Activated effector memory CD4-positive, alpha-beta T cell treated with anti-CD3 and anti-CD28 coated beads, Interleukin-2, amount 50 U/mL, for 16 hours (primary cell): ENCODE results near the gene SMIM17.
A peak's percentile ranks its signal among the peaks of the same experiment; 100 is the strongest.
"Not testable (repeated sequence)": the region's sequence is repeated elsewhere in the genome, so short reads cannot be mapped to it uniquely, and the experiment has no call there.

Experiments
- DNase-seq: peaks from one replicate; pipeline ENCODE4 v3.0.0-alpha.2; 2020

Gene SMIM17

GRCh38 chr19:56661248-56661647 is 18.3 kb downstream of the SMIM17 start:
- DNase-seq: no peak

DNA sequence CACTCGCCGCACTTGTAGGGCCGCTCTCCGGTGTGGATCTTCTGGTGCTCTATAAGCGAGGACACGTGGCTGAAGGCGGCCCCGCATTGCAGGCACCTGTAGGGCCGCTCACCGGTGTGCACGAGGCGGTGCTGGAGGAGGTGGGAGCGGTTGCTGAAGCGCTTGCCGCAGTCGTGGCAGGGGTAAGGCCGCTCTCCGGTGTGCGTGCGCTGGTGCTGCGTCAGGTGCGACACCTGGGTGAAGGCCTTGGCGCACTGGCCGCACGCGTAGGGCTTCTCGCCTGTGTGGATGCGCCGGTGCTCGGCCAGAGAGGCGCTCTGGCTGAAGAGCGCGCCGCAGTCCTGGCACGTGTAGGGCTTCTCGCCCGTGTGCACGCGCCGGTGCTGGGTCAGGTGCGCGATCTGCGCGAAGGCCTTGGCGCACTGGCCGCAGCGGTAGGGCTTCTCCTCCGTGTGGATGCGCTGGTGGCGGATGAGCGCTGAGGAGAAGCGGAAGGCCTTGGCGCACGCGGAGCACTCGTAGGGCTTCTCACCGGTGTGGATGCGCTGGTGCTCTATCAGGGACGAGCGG is 21.1 kb downstream of the SMIM17 start:
- no peak for DNase-seq

GRCh38 chr19:56664511-56664910 is 21.6 kb downstream of the SMIM17 start:
- DNase-seq: no peak

DNA sequence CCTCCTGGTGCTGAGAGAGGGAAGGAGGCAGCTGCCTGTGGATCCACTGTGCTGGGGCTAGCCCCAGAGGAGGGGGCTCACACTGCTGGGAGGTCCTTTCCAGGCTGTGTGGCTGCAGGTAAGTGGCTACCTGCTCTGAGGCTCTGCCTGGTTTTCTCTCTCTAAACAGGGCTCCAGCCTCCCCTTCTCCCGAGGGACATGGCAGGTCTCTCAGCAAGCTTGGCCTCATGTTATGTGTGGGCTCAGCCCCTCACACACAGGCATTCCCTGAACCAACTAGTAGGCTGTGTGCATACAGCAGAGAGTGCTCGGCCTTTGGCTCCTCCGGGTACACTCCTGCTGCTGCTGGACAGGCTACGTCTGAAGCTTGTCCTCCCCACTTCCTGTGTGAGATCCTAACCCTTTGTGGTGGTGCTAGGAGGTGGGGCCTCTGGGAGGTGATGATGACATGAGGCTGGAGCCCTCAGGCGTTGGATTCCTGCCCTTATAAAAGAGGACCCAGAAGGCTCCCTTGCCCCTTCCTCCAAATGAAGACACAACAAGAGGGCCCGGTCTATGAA is 24.4 kb downstream of the SMIM17 start:
- no peak for DNase-seq

DNA sequence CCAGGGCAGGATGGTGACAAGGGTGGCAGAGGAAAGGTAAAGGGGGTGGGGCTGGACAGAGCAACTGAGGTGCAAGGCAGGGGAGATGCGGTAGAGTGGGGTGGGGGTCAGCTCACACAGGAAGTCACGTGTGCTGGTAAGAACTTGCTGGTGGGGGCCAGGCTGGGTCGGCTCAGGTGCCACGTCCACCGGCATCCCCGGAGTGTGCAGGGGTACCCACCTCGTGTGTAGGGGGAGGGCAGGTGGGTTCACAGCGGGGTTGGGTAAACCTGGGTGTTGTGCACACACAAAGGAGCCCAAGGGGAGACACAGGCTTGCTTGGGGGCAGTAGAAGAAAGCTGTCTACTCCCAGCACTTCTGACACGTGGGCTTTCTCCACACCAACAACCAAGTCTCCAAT is 25.7 kb downstream of the SMIM17 start:
- DNase-seq: no peak

- no peak for DNase-seq
Observed at GRCh38 chr19:56670401-56670960, 27.5 kb downstream of the SMIM17 start.

GRCh38 chr19:56670961-56671612 is 28.1 kb downstream of the SMIM17 start:
- DNase-seq: no peak

- peak; percentile 92 for DNase-seq
Observed at GRCh38 chr19:56671613-56671994, 28.6 kb downstream of the SMIM17 start, which contains the start of gene ZNF835. Gene ZNF835, minus strand, starts transcription at chr19:56671757. Its CDS starts 6,559 bp downstream, at chr19:56665198.

DNA sequence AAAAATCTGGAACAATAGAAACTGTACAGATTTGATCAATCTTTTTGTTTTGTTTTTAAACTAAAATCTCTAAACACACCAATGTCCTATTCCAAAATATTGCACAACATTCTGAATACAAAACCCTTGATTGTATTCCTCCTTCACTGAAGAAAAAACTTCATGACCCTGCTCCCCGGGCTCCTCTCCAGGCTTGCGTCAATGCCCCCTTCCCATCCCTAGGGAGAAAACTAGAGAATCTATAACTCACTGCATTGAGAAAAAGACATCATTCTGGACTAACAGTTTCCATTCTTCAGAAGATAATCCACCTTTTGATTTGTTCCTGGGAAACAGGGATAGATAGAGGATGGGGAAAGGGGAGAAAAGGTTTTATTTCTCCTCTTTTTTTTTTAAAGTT is 29.7 kb downstream of the SMIM17 start:
- not testable (repeated sequence) for DNase-seq

DNA sequence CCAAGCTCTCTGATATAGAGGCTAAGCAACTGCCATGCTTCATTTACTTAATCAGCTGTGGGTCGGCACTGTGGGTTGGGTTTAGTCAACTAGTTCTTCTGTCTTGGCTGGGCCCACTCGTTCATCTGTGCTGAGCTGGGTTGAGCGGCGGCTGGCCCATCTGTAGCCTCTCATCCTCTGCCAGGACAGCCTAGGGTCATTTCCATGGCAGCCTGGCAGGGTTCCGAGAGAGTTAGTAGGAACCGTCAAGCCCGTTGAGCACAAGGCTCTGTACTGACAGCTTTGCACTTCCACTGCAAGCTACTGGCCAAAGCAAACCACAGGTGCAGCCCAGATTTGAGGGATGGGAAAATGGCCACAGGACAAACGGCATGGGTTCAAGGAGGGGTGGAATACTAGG is 35.2 kb downstream of the SMIM17 start:
- no peak for DNase-seq

- no peak for DNase-seq
Observed at GRCh38 chr19:56681702-56682101, 38.7 kb downstream of the SMIM17 start.

DNA sequence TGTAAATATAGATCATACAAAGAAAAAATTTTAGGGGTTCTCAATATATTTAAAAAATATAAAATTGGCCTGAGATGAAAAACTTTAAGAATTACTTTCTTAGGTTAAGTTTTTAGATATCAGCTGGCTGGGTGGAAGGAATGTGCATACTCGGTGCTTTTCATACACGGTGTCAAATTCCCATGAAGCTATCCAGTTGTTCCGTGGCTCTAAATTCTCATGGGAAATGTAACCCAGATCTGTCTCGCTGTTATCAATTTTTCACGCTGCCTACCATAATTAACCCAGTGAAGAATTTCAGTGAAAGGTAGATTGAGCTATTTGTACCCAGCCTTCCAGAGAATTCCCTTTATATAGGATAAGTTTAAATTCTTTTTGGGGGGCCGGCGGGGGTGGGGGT is 40.2 kb downstream of the SMIM17 start:
- DNase-seq: no peak

- no peak for DNase-seq
Observed at GRCh38 chr19:56687031-56687430, 44.1 kb downstream of the SMIM17 start.

DNA sequence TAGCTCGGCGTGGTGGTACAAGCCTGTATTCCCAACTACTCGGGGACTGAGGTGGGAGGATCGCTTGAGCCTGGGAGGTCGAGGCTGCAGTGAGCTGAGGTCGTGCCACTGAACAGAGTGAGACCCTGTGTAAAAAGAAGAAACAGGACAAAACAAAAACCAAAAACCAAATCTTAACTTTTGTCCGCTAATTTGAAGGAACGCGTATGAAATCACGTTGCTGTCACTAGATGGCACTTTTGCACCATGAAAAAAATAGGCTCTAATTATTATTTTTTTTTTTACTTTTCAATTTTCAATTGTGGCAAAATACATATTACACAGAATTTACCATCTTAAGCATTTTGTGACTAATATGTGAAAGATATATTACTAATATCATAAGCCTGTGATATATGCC is 46.2 kb downstream of the SMIM17 start:
- no peak for DNase-seq

GRCh38 chr19:56690670-56691069 is 47.7 kb downstream of the SMIM17 start:
- no peak for DNase-seq

DNA sequence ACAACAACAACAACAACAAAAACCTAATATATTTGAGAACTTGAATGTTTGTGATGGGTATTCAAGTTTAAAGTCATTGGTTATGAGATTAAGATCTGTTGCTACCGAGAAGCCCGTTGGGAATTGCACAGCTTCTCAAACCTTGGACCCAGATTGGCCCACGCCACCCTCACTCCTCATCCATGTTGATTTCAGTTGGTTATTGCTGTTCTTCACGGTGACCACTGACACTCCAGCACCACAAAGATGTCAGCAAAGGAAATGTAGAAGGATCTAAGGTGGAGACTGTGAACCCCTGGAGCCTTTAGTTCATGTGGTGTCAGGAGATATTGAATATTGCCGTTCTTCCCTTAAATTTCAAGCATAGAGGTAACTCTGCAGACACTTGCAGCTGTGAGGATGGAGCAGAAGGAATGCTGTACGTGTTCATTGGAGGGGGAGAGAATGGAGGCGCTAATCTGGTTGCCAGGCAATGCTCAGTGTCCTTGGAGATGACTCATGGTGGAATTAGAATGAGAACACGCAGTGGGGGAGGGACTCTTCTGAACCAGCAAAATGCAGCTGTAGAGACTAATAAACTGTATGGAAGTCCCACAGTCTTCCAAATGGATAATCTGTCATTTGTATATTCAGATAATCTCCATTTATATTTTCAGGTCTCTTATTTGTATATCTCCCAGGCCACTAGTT is 49.4 kb downstream of the SMIM17 start:
- no peak for DNase-seq

- DNase-seq: no peak
Observed at GRCh38 chr19:56699552-56699951, 56.6 kb downstream of the SMIM17 start.

- no peak for DNase-seq
Observed at GRCh38 chr19:56701895-56702294, 58.9 kb downstream of the SMIM17 start.

DNA sequence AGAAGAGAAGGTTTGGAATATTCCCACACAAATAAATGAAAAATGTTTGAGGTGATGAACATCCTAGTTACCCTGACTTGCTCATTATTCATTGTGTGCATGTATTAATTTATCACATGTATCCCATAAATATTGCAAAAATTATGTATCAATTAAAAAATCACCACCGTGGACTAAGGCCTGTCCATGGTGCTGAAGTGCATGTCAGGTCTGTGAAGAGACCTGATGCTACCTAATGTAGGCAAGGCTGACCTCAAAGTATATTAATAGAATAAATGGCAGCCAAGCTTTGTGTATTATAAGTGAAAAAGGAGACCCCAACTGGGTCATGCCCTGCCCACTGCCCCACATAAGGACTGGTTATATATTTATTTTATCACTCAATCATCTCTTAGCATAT is 63.0 kb downstream of the SMIM17 start:
- DNase-seq: no peak
